ENCODE data around the gene SLC1A2. TPM values are rescaled to one million over a fixed set of nuclear protein-coding genes. Genes with fewer than 3 reads are reported as not detected.

The SLC1A2 gene
- polyA plus RNA-seq, 3 donors = 0.14 to 0.26 (median 0.22) TPM

DNA sequence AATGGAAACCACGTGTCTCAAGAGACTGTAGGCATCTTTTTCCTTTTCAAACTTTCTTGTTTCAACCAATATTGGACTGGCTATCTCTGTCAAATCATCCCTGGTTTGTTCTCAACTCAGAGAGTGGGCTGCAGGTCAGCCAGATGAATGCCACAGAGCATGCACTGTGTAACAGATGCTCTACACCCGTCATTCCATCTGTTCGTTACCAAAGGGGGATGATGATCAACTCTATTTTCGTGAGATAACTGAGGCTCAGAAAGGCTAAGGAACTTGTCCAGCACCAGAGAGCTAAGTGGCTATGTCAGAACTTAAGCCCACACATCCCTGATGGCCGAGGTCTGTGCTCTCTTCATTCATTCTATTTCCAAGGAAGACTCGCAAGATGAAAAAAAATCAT is 42.1 kb downstream of the SLC1A2 start:
- no peak for DNase-seq (ENCODE audit: low read depth in 3 of 3, low spot score in 2 of 3)

DNA sequence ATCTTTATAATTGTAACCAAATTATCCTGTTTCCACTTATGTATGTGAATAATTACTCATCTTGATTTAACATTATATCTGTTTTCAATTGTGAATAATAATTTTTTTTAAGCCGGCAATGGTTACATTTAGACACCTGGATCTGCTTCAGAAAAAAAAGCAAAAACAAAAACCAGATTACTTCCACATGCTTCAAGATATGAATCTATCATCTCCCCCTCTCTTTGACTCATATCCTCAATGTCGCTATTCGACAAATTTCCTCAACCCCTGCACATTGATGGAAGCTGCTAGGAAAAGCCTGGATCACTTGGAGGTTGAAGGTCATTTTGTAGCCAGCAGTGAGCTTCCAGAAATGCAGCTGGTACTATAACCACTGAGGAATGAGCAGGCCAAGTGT is 42.7 kb downstream of the SLC1A2 start:
- DNase-seq (ENCODE audit: low read depth in 3 of 3, low spot score in 2 of 3) = no peak

GRCh38 chr11:35376118-35376510 is 43.2 kb downstream of the SLC1A2 start:
- DNase-seq (ENCODE audit: low read depth in 3 of 3, low spot score in 2 of 3) = no peak

DNA sequence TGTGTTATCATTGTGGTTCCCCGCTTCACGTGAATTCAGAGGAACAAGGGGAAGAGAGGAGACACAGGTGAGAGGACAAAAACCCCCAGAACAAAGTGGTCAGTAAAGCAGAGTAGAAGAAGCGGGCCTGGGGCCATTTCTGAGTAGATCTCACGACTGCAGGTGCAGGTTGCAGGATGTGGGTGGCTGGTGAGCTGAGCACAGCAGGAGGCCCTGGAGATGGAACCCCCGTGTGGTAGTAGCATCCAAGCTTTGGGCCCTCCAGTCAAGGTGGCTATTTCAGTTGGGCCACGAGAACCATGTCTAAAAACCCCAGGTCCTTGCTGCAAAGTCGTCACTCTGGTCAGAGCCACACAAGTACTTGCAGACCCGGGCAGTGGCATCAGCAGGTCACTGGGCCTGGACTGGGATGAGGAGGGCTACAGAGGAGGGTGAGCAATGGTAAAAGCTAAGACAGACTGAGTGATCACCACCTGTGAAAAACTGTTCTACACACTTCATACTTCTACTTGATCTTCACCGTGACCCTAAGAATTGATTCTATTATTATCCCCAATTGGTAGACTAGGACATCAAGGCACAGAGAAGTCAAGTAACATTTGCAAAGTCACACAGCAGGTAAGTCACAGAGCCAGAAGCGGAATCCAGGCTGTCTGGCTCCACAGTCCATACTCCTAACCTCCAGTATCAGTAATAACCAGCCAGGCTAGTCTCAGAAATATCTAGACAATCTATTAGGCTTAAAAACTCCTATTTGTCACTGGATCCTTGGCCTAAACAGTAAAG is 43.8 kb downstream of the SLC1A2 start:
- no peak for DNase-seq (ENCODE audit: low read depth in 3 of 3, low spot score in 2 of 3)

GRCh38 chr11:35373284-35373933 is 45.9 kb downstream of the SLC1A2 start:
- no peak for DNase-seq (ENCODE audit: low read depth in 3 of 3, low spot score in 2 of 3)

- DNase-seq (ENCODE audit: low read depth in 3 of 3, low spot score in 2 of 3) = no peak
Measured at GRCh38 chr11:35372565-35373283, 46.6 kb downstream of the SLC1A2 start.

DNA sequence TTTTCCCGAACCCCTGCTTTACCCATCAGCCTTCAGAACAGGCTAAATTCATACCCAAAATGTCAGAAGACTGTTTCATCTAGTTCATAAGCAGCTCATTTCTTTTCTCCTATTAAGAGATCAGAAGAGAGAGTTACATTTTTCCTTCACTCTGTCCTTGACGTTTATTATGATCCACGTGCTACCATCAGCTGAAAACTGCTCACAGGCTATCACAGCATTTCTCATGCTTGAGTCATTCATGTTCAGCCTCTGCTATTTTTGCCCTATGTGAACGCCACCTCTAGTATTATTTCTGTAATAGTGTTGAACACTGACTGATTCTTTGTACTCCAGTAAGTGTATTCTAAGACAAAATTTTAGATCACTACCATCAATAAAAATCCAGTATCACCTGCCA is 51.9 kb downstream of the SLC1A2 start:
- no peak for DNase-seq (ENCODE audit: low read depth in 3 of 3, low spot score in 2 of 3)

DNA sequence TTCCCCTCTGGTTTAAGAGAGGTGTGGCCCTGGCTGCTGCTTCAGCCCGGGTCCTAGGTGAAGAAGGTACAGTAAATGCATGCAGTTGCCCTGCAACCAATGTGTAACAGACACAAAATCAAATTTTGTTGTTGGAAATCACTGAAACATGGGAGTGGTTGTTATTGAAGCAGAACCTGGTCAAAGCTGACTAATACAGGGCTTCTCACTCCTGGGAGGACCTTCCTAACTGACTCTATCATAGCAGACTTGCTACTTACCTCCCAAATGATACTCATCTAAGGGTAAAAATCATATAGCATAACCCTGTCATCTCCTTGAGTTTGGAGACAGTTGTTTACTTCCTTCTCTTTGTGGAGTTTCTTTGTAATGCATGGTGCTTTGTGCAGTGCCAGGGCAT is 52.6 kb downstream of the SLC1A2 start:
- no peak for DNase-seq (ENCODE audit: low read depth in 3 of 3, low spot score in 2 of 3)

- DNase-seq (ENCODE audit: low read depth in 3 of 3, low spot score in 2 of 3) = no peak
Measured at GRCh38 chr11:35365961-35366360, 53.4 kb downstream of the SLC1A2 start.

GRCh38 chr11:35365395-35365794 is 54.0 kb downstream of the SLC1A2 start:
- DNase-seq (ENCODE audit: low read depth in 3 of 3, low spot score in 2 of 3) = no peak

GRCh38 chr11:35363854-35364780 is 55.2 kb downstream of the SLC1A2 start:
- no peak for DNase-seq (ENCODE audit: low read depth in 3 of 3, low spot score in 2 of 3)

- no peak for DNase-seq (ENCODE audit: low read depth in 3 of 3, low spot score in 2 of 3)
Measured at GRCh38 chr11:35363246-35363801, 56.0 kb downstream of the SLC1A2 start.

- no peak for DNase-seq (ENCODE audit: low read depth in 3 of 3, low spot score in 2 of 3)
Measured at GRCh38 chr11:35362521-35362980, 56.8 kb downstream of the SLC1A2 start.

- DNase-seq (ENCODE audit: low read depth in 3 of 3, low spot score in 2 of 3) = no peak
Measured at GRCh38 chr11:35360055-35360530, 59.3 kb downstream of the SLC1A2 start.

- no peak for DNase-seq (ENCODE audit: low read depth in 3 of 3, low spot score in 2 of 3)
Measured at GRCh38 chr11:35359321-35360054, 59.9 kb downstream of the SLC1A2 start.

- no peak for DNase-seq (ENCODE audit: low read depth in 3 of 3, low spot score in 2 of 3)
Measured at GRCh38 chr11:35358391-35358790, 61.0 kb downstream of the SLC1A2 start.

DNA sequence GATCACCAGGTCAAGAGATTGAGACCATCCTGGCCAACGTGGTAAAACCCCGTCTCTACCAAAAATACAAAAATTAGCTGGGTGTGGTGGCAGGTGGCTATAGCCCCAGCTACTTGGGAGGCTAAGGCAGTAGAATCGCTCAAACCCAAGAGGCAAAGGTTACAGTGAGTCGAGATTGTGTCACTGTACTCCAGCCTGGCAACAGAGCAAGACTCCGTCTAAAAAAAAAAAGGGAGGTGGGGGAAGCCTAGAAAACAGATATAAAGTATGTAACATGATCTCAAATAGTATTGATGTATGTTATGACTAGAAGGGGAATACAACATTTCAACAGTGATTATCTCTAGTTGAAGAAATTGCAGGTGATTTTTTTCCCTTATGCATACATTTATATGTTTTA is 61.4 kb downstream of the SLC1A2 start:
- DNase-seq (ENCODE audit: low read depth in 3 of 3, low spot score in 2 of 3) = no peak

DNA sequence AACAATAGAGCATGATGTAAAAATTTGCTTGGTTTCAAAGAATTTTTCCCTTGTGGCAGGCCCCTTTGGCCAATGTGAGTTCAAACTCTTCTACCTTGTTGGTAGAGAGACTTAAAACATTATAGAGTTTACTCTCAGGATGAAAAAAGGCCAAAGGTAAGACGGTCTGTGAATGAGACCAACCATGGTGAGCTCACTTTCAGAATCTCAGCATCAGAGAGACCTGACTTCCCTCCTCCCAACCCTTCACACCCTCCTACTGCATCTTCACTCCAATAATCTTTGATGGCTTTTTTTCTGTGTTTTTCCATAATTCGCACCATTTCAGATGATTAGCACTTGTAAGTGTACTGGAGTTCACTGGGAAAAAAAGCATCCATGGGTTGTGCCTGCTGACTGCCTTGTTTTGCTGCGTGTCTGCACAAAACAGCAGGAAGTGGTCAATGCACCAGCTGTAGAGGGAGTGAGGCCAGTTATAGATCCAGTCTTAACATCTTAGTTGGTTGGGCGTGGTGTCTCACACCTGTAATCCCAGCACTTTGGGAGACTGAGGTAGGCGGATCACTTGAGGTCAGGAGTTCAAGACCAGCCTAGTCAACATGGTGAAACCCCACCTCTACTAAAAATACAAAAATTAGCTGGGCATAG is 64.1 kb downstream of the SLC1A2 start:
- DNase-seq (ENCODE audit: low read depth in 3 of 3, low spot score in 2 of 3) = no peak

DNA sequence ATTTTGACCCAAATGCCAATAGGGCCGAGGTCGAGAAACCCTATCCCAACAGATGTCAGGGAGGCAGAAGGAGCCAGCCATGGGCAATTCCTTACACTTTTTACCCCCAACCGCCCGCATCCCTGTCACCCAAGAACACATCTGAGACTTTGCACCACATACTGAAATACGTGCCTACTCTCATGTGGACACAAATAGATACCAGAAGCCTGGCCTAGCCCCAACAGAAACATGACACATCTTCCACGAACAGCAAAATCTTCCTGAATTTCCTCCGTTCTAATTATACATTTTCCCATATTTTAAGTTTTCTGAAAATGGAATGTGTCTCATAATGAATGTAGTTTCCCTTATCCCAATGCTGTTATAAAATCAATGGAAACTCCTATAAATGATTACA is 64.7 kb downstream of the SLC1A2 start:
- DNase-seq (ENCODE audit: low read depth in 3 of 3, low spot score in 2 of 3) = no peak

Data from right renal cortex interstitium (tissue), 3 donors.